ENCODE results near the gene TRMT10A.

The TRMT10A gene, protein sequence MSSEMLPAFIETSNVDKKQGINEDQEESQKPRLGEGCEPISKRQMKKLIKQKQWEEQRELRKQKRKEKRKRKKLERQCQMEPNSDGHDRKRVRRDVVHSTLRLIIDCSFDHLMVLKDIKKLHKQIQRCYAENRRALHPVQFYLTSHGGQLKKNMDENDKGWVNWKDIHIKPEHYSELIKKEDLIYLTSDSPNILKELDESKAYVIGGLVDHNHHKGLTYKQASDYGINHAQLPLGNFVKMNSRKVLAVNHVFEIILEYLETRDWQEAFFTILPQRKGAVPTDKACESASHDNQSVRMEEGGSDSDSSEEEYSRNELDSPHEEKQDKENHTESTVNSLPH

DNA sequence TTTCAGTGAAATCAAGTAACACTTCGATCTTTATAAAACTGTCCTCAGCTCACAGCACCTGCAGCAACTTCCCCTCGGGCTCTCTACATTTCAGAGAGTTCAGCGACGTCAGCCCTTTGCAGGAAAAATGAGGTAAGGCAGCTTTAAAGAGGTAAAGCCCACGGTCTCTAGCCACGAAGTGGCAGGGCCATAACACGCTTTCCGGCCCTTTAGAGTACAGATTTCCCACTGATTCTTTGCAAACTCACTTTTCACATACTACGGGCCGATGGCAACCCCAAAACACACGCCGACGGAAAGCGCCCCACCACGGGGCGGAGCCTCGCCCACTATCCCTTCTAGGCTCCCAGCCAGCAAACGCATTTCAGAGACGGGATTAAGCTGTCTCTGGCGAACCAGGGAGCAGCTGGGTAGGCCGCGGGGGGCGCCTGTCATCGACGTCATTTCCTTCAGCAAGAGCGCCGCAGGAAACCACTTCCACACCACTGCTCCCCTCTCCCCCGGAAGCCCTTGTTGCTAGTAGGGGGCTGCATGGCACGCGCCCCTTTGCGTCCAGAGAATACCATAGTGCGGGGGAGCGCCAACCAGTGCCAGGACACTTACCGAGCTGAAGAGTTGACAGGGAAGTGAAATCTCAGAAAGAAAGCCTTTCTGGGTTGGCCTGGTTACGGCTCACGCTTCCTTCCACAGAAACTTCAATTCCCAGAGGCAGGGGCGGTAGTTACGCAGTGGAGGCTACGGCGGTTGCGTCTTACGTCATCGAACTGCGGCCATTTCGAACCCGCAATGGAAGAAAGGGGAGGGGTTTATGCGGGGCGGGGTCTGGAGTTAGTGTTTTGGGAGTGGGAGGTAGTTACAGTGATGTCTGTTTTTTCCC is at the start of gene TRMT10A:
Gene TRMT10A, minus strand, starts transcription at position 730 of the 877 bp plus-strand sequence. CDS start 4,701 bp downstream, outside the sequence.
- DNase-seq = peak; percentile 98

DNA sequence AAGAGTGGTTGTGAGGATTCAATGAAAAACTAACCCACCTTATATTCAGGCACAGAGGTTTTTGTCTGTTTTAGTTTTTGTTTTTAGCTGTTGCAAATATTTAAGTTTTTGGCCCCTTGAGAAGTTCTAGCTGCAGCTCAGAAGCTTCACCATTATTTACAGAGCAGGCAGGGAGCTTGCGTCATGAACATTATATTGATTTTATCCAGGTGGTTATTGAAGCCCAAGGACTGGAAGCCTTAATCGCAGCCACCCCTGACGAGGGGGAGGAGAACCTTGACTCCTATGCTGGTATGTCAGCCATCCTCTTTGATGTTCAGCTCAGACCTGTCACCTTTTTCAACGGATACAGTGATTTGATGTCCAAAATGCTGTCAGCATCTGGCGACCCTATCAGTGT is 48.9 kb upstream of the TRMT10A start:
- no peak for DNase-seq

DNA sequence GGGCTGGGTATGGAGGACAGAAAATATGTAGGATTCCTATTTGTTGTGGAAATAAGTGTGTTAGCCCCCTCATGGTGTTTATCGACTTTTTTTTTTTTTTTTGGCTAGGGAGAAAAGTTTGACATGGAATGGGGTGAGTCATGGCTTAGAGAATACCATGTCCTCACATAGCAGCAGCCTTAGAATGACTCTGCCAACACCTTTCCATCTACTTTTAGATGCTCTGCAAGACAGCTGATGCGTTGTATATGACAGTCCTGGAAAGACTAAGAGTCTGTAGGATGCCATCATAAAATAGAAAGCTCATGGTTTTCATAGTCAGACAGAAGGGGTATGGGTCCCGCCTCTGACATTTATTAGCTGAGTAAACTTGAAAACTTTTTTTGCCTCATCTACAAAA is 48.4 kb upstream of the TRMT10A start:
- no peak for DNase-seq

DNA sequence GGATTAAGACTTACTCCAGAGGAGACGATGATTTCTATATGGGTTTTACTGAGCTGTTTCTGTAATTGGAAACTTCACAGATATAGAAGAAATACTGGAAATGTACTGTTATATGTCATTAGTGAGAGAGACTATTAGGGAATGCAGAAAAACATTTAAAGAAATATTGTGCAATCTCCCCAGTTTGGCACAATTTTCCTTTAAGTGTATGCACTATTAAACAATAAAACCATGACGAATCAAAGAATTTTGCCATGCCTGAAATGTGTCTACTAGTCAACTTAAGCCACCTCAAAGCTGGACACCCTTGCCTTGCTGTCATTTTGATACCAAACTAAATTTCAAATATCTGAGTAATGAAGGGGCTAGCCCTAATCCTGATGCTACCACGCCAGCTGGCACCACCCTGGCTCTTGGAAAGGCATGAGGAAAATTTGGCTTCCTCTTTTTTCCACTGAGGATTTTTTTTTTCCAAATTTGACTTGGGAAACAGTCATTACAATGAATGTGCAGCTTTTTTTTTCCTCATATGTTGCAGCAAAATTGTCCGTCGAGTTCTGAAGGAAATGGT is 46.9 kb upstream of the TRMT10A start:
- no peak for DNase-seq

DNA sequence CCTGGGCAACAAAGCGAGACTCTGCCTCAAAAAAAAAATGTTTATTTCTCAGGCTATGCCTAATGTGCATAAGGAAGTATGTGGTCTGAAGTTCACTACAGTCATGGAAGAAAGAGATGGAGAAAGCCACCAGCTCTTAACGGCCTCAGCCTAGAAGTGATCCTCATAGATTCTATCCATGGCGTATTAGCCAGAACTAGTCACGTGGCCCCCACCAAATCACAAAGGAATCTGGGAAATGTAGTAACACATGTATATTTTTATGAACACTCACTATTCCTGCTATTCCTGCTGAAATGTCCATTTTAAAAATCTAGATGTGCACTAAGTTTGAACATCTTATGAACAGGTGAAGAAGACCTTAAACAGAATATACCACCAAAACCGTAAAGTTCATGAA is 44.6 kb upstream of the TRMT10A start:
- DNase-seq = no peak

DNA sequence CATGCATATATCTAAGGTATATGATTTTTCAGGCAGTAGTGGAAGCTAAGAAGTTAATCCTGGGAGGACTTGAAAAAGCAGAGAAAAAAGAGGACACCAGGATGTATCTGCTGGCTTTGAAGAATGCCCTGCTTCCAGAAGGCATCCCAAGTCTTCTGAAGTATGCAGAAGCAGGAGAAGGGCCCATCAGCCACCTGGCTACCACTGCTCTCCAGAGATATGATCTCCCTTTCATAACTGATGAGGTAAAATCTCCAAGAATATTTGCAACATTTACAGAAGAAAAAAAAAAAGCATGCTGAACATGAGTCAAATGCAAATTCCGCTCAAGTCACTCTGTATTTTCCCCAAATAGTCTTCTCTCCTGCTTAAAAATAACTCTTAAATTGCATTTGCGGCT is 42.9 kb upstream of the TRMT10A start:
- DNase-seq = no peak

DNA sequence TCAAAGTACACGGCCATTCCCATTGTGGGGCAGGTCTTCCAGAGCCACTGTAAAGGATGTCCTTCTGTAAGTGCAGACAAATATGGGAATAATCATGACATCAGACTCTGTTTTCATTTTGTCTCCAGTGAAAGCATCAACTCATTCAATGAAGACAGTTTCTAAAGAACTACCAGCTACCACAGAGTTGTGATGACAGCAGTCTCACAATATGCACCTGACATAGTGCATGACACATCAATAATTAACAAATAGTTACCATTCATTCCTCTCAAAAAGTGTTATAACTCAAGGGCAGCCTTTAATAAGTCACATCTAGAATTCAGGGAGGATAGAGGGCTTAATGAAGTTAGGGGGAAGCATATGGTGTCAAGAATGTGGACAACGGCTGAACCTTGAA is 31.0 kb upstream of the TRMT10A start:
- DNase-seq = no peak

DNA sequence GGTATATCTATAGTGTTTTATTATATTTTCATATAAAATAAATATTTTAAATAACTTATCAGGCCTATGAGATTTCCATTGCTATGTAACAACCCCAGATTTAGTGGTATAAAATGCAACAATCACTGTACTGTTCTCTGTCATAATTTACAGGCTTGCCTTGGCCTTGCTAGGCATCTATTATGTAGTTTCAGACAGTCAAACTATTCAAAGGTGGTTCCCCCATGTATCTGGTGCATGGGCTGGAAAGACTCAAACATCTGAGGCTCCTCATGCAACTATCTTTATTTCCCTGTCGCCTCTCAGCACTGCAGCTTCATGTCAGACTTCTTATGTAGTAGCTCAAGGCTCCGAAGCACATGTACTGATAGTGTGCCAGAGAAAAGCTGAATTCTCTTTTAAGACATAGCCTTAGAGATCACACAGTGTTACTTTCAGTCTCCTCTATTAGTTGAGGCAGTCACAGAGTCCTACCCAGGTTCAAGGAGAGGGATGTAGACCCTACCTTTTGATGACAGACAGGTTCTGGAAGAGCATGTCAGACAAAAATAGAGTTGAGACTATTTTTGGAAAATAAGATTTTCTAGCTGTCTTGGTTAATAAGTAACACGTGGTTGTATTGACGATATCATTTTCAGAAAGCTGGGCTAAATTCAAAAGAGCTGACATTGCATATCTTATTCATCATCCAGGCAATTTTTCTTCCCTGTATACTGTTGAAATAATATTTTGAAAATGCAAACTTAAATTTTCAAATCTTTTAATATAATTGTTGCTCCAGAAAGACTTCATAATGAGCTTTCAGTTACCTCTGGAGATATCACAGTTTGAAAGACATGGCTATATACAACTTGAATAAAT is 30.2 kb upstream of the TRMT10A start:
- no peak for DNase-seq

DNA sequence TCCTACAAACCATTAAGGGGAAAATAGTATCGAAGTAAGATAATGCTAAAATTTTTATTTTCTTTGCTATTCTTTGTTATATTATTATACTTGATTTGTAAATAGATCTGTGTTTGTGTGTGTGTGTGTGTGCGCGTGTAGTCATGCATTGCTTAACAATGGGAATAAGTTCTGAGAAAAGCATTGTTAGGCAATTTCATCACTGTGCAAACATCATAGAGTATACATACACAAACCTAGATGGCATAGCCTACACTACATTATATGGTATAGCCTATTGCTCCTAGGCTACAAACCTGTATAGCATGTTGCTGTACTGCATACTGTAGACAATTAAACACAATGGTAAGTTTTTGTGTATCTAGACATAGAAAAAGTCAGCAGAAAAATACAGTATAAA is 27.9 kb upstream of the TRMT10A start:
- DNase-seq = no peak

DNA sequence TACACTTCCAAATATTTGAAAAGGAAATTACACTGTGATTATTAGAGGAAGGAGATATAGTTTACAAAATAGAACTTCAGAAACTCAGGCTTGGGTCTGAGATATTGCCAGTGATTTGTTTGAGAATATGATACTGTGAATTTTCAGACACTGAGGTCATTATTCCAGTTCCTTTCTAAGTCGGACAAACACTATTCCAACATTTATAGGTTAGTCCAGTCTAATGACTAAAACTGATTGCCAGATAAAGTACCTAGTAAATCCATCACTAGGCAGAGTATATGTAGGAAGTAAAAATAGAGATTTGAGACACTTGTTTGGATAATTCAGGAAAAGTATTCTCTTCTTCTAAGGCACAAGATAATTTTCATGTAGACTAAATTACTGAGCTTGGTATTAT is 24.0 kb upstream of the TRMT10A start:
- DNase-seq = no peak

DNA sequence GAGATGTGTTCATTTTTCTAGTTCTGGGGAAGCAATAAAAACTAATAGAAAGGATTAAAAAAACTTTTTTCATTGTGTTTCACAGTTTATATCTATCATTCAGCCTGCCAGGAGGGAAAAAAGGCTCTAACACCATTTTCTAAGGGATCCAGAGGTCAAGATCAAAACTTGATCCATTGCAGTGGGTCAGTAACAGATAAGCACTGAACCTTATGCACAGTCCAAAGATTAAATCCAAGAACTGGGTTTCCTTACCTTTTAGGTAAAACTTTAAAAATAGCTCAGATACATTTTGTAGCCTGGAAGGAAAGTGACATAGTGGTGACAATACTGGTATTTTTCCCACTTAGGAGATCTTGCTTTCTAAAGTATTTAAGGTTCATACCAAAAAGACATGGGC is 23.5 kb upstream of the TRMT10A start:
- DNase-seq = no peak

DNA sequence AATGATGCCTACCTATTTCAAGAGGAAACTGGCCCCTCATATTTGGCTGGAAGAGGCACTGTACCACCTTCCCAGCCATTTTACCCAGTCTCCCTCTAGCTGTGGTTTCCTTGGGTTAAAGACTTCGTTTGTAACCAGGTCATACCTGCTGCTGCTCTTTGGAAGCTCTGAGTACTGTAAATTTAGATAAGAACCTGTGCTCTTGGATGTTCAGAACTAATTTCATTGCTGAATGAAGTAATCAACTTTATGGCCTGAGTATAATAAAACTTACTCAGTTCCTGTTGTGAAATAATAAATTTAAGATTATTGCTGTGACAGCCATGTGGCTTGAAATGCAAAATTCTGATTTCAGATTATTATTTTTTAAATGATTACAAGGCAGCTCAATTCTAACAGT is 23.0 kb upstream of the TRMT10A start:
- DNase-seq = no peak

DNA sequence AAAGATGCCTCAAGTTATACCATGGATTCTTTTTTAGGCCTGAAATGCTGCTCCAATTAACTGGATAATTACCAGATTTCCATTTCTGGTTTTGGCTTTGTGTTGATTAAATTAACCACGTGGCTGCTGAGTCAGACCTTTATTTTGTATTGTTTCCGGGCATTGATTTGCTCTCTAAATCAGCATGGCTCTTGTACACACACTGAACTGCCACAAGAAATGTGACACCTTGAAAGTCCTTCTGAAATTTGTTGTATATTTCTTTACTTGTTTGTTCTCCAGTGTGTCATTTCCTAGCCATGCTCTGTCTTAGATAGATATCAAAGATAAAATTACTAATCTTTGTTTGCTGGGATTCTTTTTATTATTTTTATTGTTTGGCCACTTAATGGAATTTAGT is 22.5 kb upstream of the TRMT10A start:
- no peak for DNase-seq

DNA sequence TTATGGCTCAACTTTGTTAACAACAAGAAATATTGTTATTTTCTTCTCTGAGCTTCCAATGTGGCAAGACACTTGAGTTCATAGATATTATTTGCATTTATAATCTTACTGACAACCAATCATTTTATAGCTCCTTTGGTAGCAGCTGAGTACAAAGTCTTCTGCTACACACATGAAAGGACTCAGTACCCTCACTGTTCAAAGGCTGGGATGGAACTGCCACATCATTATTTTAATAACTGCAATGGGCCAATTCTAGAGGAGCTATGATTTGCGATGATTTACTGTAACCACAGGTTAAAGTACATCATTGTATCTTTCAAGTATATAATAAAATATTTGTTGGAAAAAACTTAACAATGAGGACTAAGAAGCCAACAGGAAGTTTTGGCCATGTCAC is 21.7 kb upstream of the TRMT10A start:
- no peak for DNase-seq

DNA sequence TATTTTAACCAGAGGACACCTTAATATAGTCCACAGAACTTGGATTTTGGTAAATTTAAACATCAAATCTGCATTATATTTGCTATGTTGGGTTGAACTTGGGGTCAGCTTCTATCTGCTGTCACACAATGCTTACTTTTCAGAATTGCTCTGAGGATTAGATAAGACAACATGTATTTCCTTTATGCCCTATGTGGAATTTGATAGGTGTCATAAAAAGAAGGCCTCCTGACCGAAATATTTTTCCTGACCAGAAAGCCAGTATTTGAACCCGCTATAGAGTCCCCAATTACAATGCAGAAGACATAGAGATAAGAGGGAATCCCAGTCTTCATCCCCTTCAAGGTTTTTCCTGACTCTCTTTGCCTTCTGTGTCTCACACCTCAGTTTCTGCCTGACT is 14.9 kb upstream of the TRMT10A start:
- DNase-seq = no peak

DNA sequence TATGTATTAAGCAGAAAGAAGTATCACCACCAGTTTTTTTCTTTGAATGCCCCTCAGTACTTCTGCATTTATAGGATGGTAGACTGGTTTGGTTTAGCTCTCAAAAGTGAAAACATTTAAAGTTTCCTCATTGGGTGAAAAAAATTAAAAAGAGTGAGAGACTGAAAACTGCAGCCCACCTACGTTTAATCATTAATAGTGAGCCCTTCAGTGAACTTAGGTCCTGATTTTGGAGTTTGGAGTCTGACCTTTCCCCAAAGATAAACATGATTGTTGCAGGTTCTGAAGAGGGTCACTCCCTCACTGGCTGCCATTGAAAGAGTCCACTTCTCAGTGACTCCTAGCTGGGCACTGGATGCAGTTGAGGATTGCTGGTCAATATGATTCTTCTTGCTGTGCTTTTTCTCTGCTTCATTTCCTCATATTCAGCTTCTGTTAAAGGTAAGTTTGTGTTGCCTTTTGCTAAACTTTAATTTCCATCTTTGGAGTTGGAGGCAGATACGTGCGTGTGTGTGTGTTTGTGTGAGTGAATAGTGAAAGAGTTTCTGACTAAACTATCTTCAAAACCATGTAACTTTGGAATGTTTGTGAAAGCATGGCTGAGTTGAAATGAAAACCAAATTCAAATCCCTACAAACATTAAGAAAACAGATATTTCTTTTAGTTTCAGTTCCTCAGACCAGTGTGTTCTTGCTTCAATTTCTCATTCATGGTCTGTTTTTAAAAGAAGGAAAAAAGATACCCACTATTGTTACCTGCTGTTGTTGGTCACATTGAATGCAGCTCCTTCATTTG is 10.9 kb upstream of the TRMT10A start, which contains the start of gene MTTP:
Gene MTTP, plus strand, starts transcription at position 295 of the 795 bp plus-strand sequence. Its CDS starts 86 bp downstream, at position 381.
- DNase-seq = no peak

DNA sequence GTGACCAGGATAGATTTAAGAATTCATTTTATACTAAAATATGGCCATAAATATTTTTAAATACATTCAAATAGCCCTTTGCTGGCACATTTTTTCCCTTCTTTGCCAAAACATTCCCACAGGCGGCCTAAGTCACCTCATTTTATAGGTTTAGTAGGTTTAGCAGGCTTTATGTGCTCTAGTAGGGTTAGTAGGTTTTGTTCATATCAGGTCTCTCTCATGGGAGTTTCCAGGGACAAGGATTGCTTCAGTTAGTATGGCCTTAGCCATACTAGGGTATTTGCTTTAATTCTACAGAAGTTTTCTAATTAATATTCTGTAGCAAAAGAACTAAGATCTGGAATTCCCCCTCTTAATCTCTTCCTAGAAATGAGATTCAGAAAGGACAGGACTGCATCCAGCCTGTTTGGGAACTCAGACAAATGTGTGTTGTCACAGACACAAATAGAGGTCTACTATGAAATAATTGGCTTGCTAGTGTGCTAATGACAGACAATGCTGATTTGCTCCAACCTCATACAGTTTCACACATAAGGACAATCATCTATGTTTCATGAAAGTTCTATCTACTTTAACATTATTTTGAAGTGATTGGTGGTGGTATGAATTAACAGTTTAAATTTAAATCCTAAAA is 10.0 kb upstream of the TRMT10A start:
- no peak for DNase-seq

DNA sequence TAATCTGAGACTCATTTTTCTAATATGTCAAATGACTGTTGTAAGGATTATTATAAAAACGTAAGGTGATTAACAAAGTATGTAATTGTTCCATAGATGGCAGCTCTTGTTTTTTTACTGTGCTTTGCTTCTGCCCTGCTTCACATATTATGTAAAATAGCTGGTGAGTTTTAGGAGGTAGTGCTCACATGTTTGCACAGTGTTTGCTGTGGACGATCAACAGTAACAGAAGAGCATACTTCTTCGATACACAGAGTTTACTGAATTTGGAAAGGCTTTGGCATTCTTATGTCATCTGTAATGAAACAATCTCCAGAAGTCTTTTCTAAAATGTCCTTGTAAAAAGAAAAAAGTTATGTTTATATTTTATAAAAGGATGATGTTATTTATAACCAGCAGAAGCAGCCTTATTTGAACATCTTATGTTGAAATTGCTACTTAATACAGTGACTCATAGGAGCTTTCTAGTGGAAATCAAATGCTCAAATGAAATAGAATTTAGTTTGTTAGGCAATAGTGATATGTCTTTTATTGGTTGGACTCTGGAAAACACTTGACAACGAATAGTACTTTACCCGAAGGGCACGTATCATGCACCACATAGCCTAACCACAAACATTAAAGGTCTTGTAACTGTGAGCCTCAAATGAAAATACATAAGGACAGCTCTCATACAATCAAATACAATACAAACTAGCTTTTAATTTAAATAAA is 8.8 kb upstream of the TRMT10A start:
- no peak for DNase-seq

DNA sequence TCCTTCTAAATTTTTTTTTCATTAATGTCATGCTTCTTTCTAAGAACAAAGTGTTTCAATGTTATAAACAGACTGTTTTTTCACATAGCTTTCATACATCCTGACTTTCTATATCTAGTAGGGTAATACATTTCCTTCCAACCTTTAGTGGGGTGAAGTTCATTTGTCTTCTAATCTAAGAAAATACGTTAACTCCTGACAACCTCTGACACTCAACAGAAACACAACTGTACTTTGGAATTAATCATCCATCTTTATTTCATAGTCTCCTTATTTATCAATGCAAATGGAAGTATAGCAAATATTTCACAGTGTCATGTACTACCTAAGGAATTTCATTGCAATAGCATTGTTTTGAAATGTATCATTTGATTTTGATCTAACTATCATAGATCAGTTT is 8.0 kb upstream of the TRMT10A start:
- no peak for DNase-seq

DNA sequence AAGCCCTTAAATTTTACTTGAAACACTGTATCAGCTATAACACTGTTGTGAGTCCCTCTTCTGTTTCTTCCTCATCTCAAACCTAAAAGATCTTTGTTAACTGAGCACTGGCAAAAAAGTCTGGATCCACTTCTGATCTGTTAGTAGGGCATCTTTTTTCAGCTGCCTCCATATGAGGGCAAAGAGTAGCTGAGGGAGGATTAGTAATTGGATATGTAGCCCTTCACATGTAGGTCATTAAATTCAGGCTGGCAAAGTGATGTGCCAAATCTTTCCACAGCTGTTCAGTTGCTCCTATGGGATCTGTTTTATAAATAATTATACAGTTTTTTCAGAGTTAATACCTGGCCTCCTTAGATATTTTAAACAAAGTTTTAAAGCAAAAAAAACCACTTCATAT is 1.1 kb upstream of the TRMT10A start:
- DNase-seq = peak; percentile 10

DNA sequence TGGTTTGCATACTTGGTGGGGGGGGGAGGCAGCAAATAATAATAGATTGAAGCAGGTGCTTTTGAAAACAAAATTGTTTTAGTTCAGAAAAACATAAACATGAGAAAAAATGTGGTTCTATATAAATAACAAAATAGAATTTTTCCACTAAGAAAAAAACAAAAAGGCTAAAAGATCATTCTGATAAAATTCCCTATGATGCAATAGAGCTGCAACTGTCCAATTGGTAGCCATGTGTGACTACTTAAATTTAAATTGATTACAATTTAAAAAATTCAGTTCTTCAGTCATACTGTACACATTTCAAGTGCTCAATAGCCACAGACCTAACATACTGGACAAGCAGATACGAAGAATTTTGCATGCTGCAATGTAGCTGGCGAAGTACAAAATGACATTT is 11.0 kb downstream of the TRMT10A start:
- DNase-seq = no peak

All from NCI-H1092 (cell line).